Neural cell (in vitro differentiated cells): ENCODE results near the gene TLN1. TPM values are rescaled to one million over a fixed set of nuclear protein-coding genes. Genes with fewer than 3 reads are reported as not detected.

Experiments
- H2AFZ ChIP-seq: fragments of 200-600, 300-800 bp; sonication (generic), shearing (Covaris generic); 2 replicates; pipeline ENCODE4 v1.6.0; 2014; ENCODE audit warnings: low read depth, mild to moderate bottlenecking, antibody characterized with exemption, low read length, moderate library complexity
- H3F3A ChIP-seq: fragments of 200-600 bp; shearing (Covaris generic); 2 replicates; pipeline ENCODE4 v1.6.1; 2016; ENCODE audit warnings: mild to moderate bottlenecking, moderate library complexity, mixed read lengths, antibody characterized with exemption, low read length; ENCODE audit not compliant: insufficient read depth, poor library complexity, severe bottlenecking
- H3K27ac ChIP-seq: fragments of 200-600, 300-800 bp; sonication (generic), shearing (Covaris generic); 2 replicates; pipeline ENCODE4 v1.5.1; 2014; ENCODE audit warnings: mild to moderate bottlenecking, low read length, moderate library complexity
- H3K27me3 ChIP-seq: fragments of 300-800, 200-600 bp; sonication (generic), shearing (Covaris generic); 2 replicates; pipeline ENCODE4 v1.6.0; 2014; ENCODE audit warnings: mild to moderate bottlenecking, low read depth, low read length, moderate library complexity; ENCODE audit not compliant: insufficient read depth
- H3K36me3 ChIP-seq: fragments of 300-800, 200-600 bp; sonication (generic), shearing (Covaris generic); 2 replicates; pipeline ENCODE4 v1.5.1; 2014; ENCODE audit warnings: mild to moderate bottlenecking, antibody characterized with exemption, low read length, moderate library complexity; ENCODE audit not compliant: insufficient read depth
- H3K4me2 ChIP-seq: fragments of 300-800, 200-600 bp; sonication (generic), shearing (Covaris generic); 2 replicates; pipeline ENCODE4 v1.6.0; 2014; ENCODE audit warnings: mild to moderate bottlenecking, low read length
- H3K4me3 ChIP-seq: fragments of 300-800, 200-600 bp; sonication (generic), shearing (Covaris generic); 2 replicates; pipeline ENCODE4 v1.5.1; 2014; ENCODE audit warnings: mild to moderate bottlenecking, low read length, moderate library complexity
- H3K79me2 ChIP-seq: fragments of 200-600 bp; shearing (Covaris generic); replicated peaks from 2 replicates; pipeline ENCODE4 v1.6.0; 2014; ENCODE audit warnings: mild to moderate bottlenecking, low read length, moderate library complexity; ENCODE audit not compliant: insufficient read depth
- H3K9ac ChIP-seq: fragments of 300-800, 200-600 bp; sonication (generic), shearing (Covaris generic); 2 replicates; pipeline ENCODE4 v1.6.1; 2016; ENCODE audit warnings: mild to moderate bottlenecking, low read length, mixed read lengths
- H3K9me2 ChIP-seq: fragments of 200-600 bp; shearing (Covaris generic); 2 replicates; pipeline ENCODE4 v1.6.1; 2016; ENCODE audit warnings: mild to moderate bottlenecking, low read length, mixed read lengths; ENCODE audit not compliant: insufficient read depth
- H3K9me3 ChIP-seq: fragments of 200-600, 300-800 bp; sonication (generic), shearing (Covaris generic); 2 replicates; pipeline ENCODE4 v1.6.1; 2016; ENCODE audit warnings: mild to moderate bottlenecking, mixed run types, low read length, moderate library complexity, mixed read lengths
- H4K20me1 ChIP-seq: fragments of 200-600 bp; shearing (Covaris generic); 2 replicates; pipeline ENCODE4 v1.6.1; 2016; ENCODE audit warnings: mild to moderate bottlenecking, mixed run types; ENCODE audit not compliant: insufficient read depth
- EP300 ChIP-seq: fragments of 450-650 bp; conservative IDR thresholded peaks from 2 replicates; pipeline ENCODE4 v1.6.1; 2014; ENCODE audit warnings: antibody characterized with exemption, mild to moderate bottlenecking, moderate library complexity; ENCODE audit not compliant: poor library complexity, severe bottlenecking
- EZH2 ChIP-seq: fragments of 200-600, 300-800 bp; shearing (Covaris generic), sonication (generic); IDR thresholded peaks from 2 replicates; pipeline ENCODE4 v1.6.1; 2014; ENCODE audit warnings: antibody characterized with exemption, low read length, borderline replicate concordance, mild to moderate bottlenecking; ENCODE audit not compliant: insufficient read depth, poor library complexity, severe bottlenecking
- MXI1 ChIP-seq: fragments of 450-650 bp; conservative IDR thresholded peaks from 2 replicates; pipeline ENCODE4 v1.6.1; 2014; ENCODE audit warnings: antibody characterized with exemption, mild to moderate bottlenecking; ENCODE audit not compliant: poor library complexity, severe bottlenecking
- POLR2AphosphoS5 ChIP-seq: IDR thresholded peaks from 2 replicates; pipeline ENCODE4 v1.6.1; 2012
- RAD21 ChIP-seq: fragments of 450-650 bp; conservative IDR thresholded peaks from 2 replicates; pipeline ENCODE4 v1.6.1; 2014; ENCODE audit warnings: antibody characterized with exemption, mild to moderate bottlenecking, moderate library complexity
- SMC3 ChIP-seq: fragments of 450-650 bp; conservative IDR thresholded peaks from 2 replicates; pipeline ENCODE4 v1.6.1; 2014; ENCODE audit warnings: antibody characterized with exemption, mild to moderate bottlenecking, moderate library complexity; ENCODE audit not compliant: poor library complexity
- TAF1 ChIP-seq: IDR thresholded peaks from 2 replicates; pipeline ENCODE4 v1.6.1; 2012; ENCODE audit warnings: low read depth
- polyA plus RNA-seq: library from polyadenylated mRNA; depleted of rRNA; stranded (reverse); fragments of >200 nt; gene quantifications from 2 replicates; pipeline ENCODE4 v1.2.3, GENCODE V29; 2014
- TF ChIP-seq, protein P1 (sequence below): IDR thresholded peaks from 2 replicates; pipeline ENCODE4 v1.6.1; 2012; ENCODE audit warnings: borderline replicate concordance
- TF ChIP-seq, protein P2 (sequence below): fragments of 450-650 bp; IDR thresholded peaks from 2 replicates; pipeline ENCODE4 v1.5.1; 2014; ENCODE audit warnings: antibody characterized with exemption, mild to moderate bottlenecking, moderate library complexity; ENCODE audit not compliant: poor library complexity, severe bottlenecking

The TLN1 gene
- polyA plus RNA-seq, 1 donor from 2014 or later = 7.1 TPM

- Histone ChIP-seq H3K27ac (no peak overlapping the region), H3K79me2 (no peaks in the 10 kb centered on the region), H3K9me2 (no peaks in the 10 kb centered on the region), H4K20me1 (no peaks in the 10 kb centered on the region), H2AFZ (no peak overlapping the region), H3K27me3 (no peaks in the 10 kb centered on the region), H3K4me2 (no peak overlapping the region), H3K9me3 (no peaks in the 10 kb centered on the region), H3K9ac (no peak overlapping the region), H3K36me3 (peaks cover 9% of the 10 kb centered on the region), H3K4me3 (no peak overlapping the region), H3F3A (no peaks in the 10 kb centered on the region)
- TF ChIP-seq RAD21 = no peak
- TF ChIP-seq EP300 = no peak
- TF ChIP-seq EZH2 = no peak
- no peak for TF ChIP-seq POLR2AphosphoS5
- TF ChIP-seq, protein P1, sequence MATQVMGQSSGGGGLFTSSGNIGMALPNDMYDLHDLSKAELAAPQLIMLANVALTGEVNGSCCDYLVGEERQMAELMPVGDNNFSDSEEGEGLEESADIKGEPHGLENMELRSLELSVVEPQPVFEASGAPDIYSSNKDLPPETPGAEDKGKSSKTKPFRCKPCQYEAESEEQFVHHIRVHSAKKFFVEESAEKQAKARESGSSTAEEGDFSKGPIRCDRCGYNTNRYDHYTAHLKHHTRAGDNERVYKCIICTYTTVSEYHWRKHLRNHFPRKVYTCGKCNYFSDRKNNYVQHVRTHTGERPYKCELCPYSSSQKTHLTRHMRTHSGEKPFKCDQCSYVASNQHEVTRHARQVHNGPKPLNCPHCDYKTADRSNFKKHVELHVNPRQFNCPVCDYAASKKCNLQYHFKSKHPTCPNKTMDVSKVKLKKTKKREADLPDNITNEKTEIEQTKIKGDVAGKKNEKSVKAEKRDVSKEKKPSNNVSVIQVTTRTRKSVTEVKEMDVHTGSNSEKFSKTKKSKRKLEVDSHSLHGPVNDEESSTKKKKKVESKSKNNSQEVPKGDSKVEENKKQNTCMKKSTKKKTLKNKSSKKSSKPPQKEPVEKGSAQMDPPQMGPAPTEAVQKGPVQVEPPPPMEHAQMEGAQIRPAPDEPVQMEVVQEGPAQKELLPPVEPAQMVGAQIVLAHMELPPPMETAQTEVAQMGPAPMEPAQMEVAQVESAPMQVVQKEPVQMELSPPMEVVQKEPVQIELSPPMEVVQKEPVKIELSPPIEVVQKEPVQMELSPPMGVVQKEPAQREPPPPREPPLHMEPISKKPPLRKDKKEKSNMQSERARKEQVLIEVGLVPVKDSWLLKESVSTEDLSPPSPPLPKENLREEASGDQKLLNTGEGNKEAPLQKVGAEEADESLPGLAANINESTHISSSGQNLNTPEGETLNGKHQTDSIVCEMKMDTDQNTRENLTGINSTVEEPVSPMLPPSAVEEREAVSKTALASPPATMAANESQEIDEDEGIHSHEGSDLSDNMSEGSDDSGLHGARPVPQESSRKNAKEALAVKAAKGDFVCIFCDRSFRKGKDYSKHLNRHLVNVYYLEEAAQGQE = no peak
- TF ChIP-seq MXI1 = no peak
These were observed 26.1 kb downstream of the TLN1 start for GRCh38 chr9:35705836-35706430.

GRCh38 chr9:35705372-35705771, 26.6 kb downstream of the TLN1 start:
- Histone ChIP-seq H3K9ac (no peak overlapping the region), H3K9me3 (no peaks in the 10 kb centered on the region), H3K9me2 (no peaks in the 10 kb centered on the region), H3K27ac (no peak overlapping the region), H3F3A (no peaks in the 10 kb centered on the region), H3K36me3 (peaks cover 5% of the 10 kb centered on the region), H4K20me1 (no peaks in the 10 kb centered on the region), H3K4me2 (no peak overlapping the region), H3K27me3 (no peaks in the 10 kb centered on the region), H2AFZ (no peak overlapping the region), H3K79me2 (no peaks in the 10 kb centered on the region), H3K4me3 (no peak overlapping the region)
- no peak for TF ChIP-seq SMC3
- no peak for TF ChIP-seq EP300
- TF ChIP-seq MXI1 = no peak
- no peak for TF ChIP-seq EZH2
- no peak for TF ChIP-seq RAD21
- TF ChIP-seq, protein P2, sequence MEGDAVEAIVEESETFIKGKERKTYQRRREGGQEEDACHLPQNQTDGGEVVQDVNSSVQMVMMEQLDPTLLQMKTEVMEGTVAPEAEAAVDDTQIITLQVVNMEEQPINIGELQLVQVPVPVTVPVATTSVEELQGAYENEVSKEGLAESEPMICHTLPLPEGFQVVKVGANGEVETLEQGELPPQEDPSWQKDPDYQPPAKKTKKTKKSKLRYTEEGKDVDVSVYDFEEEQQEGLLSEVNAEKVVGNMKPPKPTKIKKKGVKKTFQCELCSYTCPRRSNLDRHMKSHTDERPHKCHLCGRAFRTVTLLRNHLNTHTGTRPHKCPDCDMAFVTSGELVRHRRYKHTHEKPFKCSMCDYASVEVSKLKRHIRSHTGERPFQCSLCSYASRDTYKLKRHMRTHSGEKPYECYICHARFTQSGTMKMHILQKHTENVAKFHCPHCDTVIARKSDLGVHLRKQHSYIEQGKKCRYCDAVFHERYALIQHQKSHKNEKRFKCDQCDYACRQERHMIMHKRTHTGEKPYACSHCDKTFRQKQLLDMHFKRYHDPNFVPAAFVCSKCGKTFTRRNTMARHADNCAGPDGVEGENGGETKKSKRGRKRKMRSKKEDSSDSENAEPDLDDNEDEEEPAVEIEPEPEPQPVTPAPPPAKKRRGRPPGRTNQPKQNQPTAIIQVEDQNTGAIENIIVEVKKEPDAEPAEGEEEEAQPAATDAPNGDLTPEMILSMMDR = no peak
- TF ChIP-seq, protein P1 = no peak
- no peak for TF ChIP-seq POLR2AphosphoS5
- no peak for TF ChIP-seq TAF1
